H9 (cell line): ENCODE results near the gene CASP10. TPM values are rescaled to one million over a fixed set of nuclear protein-coding genes. Genes with fewer than 3 reads are reported as not detected.

Experiments used
- DNase-seq: peaks from one replicate; pipeline ENCODE4 v3.0.0-alpha.2; 2017
- H2AFZ ChIP-seq: one replicate; pipeline ENCODE4 v1.6.1; 2013; ENCODE audit warnings: mild to moderate bottlenecking, low read length, control low read depth, moderate library complexity
- H2AK5ac ChIP-seq: 2 replicates; pipeline ENCODE4 v1.6.1; 2013; ENCODE audit warnings: low read length, control low read depth, mixed read lengths; ENCODE audit not compliant: insufficient read length
- H2BK120ac ChIP-seq: one replicate; pipeline ENCODE4 v1.6.1; 2013; ENCODE audit warnings: low read depth, mild to moderate bottlenecking, low read length, control low read depth, inconsistent platforms; ENCODE audit not compliant: poor library complexity, severe bottlenecking
- H2BK12ac ChIP-seq: 2 replicates; pipeline ENCODE4 v1.6.1; 2013; ENCODE audit warnings: low read length, control low read depth, mixed read lengths, low read depth; ENCODE audit not compliant: insufficient read length
- H2BK15ac ChIP-seq: 2 replicates; pipeline ENCODE4 v1.6.1; 2013; ENCODE audit warnings: low read depth, low read length, control low read depth
- H2BK20ac ChIP-seq: one replicate; pipeline ENCODE4 v1.6.1; 2013; ENCODE audit warnings: low read depth, mild to moderate bottlenecking, low read length, control low read depth, inconsistent platforms; ENCODE audit not compliant: poor library complexity, severe bottlenecking
- H2BK5ac ChIP-seq: 2 replicates; pipeline ENCODE4 v1.6.1; 2013; ENCODE audit warnings: low read length, control low read depth, mixed read lengths; ENCODE audit not compliant: insufficient read length
- H3K14ac ChIP-seq: 2 replicates; pipeline ENCODE4 v1.6.1; 2013; ENCODE audit warnings: low read length, control low read depth; ENCODE audit not compliant: insufficient read depth
- H3K18ac ChIP-seq: 2 replicates; pipeline ENCODE4 v1.6.1; 2013; ENCODE audit warnings: low read depth, mild to moderate bottlenecking, mixed read lengths, low read length, control low read depth; ENCODE audit not compliant: insufficient read length
- H3K23ac ChIP-seq: 2 replicates; pipeline ENCODE4 v1.6.1; 2013; ENCODE audit warnings: low read length, control low read depth, mixed read lengths, low read depth; ENCODE audit not compliant: insufficient read length
- H3K23me2 ChIP-seq: 2 replicates; pipeline ENCODE4 v1.6.1; 2013; ENCODE audit warnings: low read depth, mild to moderate bottlenecking, mixed read lengths, low read length, control low read depth; ENCODE audit not compliant: insufficient read length, poor library complexity, severe bottlenecking
- H3K27ac ChIP-seq: 2 replicates; pipeline ENCODE4 v1.5.1; 2013; ENCODE audit warnings: low read length, control low read depth, mixed read lengths, low read depth; ENCODE audit not compliant: insufficient read length
- H3K27me3 ChIP-seq: 2 replicates; pipeline ENCODE4 v1.6.1; 2013; ENCODE audit warnings: low read length, control low read depth, inconsistent platforms; ENCODE audit not compliant: insufficient read depth
- H3K4ac ChIP-seq: 2 replicates; pipeline ENCODE4 v1.6.1; 2013; ENCODE audit warnings: low read depth, mild to moderate bottlenecking, control low read depth, inconsistent platforms, low read length, moderate library complexity
- H3K4me1 ChIP-seq: 2 replicates; pipeline ENCODE4 v1.6.1; 2013; ENCODE audit warnings: low read length, control low read depth, inconsistent platforms; ENCODE audit not compliant: insufficient read depth
- H3K4me2 ChIP-seq: 2 replicates; pipeline ENCODE4 v1.6.1; 2013; ENCODE audit warnings: low read length, control low read depth, mixed read lengths; ENCODE audit not compliant: insufficient read length, insufficient read depth
- H3K56ac ChIP-seq: 2 replicates; pipeline ENCODE4 v1.6.1; 2013; ENCODE audit warnings: low read depth, mild to moderate bottlenecking, mixed read lengths, low read length, control low read depth; ENCODE audit not compliant: insufficient read length
- H3K79me1 ChIP-seq: 2 replicates; pipeline ENCODE4 v1.6.1; 2013; ENCODE audit warnings: low read depth, mild to moderate bottlenecking, moderate library complexity, low read length, control low read depth, inconsistent platforms; ENCODE audit not compliant: insufficient read depth, poor library complexity, severe bottlenecking
- H3K79me2 ChIP-seq: 2 replicates; pipeline ENCODE4 v1.6.1; 2013; ENCODE audit warnings: low read length, control low read depth, inconsistent platforms; ENCODE audit not compliant: insufficient read depth
- H3K9ac ChIP-seq: 2 replicates; pipeline ENCODE4 v1.6.1; 2013; ENCODE audit warnings: low read length, control low read depth, mixed read lengths; ENCODE audit not compliant: insufficient read length; ENCODE audit errors: extremely low read depth
- H3K9me3 ChIP-seq: one replicate; pipeline ENCODE4 v1.6.1; 2013; ENCODE audit warnings: low read depth, low read length, inconsistent platforms; ENCODE audit not compliant: control insufficient read depth
- H3T11ph ChIP-seq: one replicate; pipeline ENCODE4 v1.6.1; 2013; ENCODE audit warnings: mild to moderate bottlenecking, low read length, control low read depth, inconsistent platforms
- H4K20me1 ChIP-seq: one replicate; pipeline ENCODE4 v1.6.1; 2013; ENCODE audit not compliant: control insufficient read depth, insufficient read length, insufficient read depth
- H4K5ac ChIP-seq: 2 replicates; pipeline ENCODE4 v1.6.1; 2013; ENCODE audit warnings: low read depth, mild to moderate bottlenecking, mixed read lengths, low read length, control low read depth; ENCODE audit not compliant: insufficient read length
- H4K8ac ChIP-seq: replicated peaks from 2 replicates; pipeline ENCODE4 v1.6.1; 2013; ENCODE audit warnings: low read length, control low read depth, mixed read lengths, low read depth; ENCODE audit not compliant: insufficient read length
- H4K91ac ChIP-seq: 2 replicates; pipeline ENCODE4 v1.6.1; 2013; ENCODE audit warnings: low read depth, mild to moderate bottlenecking, moderate library complexity, mixed read lengths, low read length, control low read depth; ENCODE audit not compliant: insufficient read length
- H3K27ac Mint-ChIP-seq, 3 experiments: 2 replicates in 2 of 3; 3 replicates in 1 of 3; pipeline ENCODE4 v1.8.0; 2020 to 2021; ENCODE audit warnings: mixed read lengths in 3 of 3, mild to moderate bottlenecking in 1 of 3, moderate library complexity in 1 of 3
- H3K27me3 Mint-ChIP-seq: 2 replicates; pipeline ENCODE4 v1.8.0; 2021; ENCODE audit warnings: low read depth, mild to moderate bottlenecking, moderate library complexity, mixed read lengths
- H3K36me3 Mint-ChIP-seq, 3 experiments: 2 replicates in 2 of 3; 3 replicates in 1 of 3; pipeline ENCODE4 v1.8.0; 2020 to 2021; ENCODE audit warnings: low read depth in 3 of 3, mixed read lengths in 3 of 3; ENCODE audit not compliant: insufficient read depth in 1 of 3
- H3K4me1 Mint-ChIP-seq, 2 experiments: 2 replicates each; pipeline ENCODE4 v1.8.0; 2020; ENCODE audit warnings: mixed read lengths in 2 of 2
- H3K4me3 Mint-ChIP-seq, 2 experiments: 2 replicates in 1 of 2; 3 replicates in 1 of 2; pipeline ENCODE4 v1.8.0; 2020 to 2021; ENCODE audit warnings: mild to moderate bottlenecking in 2 of 2, mixed read lengths in 2 of 2, moderate library complexity in 1 of 2
- H3K9me3 Mint-ChIP-seq, 2 experiments: 2 replicates in 1 of 2; 3 replicates in 1 of 2; pipeline ENCODE4 v1.8.0; 2020; ENCODE audit warnings: mild to moderate bottlenecking in 2 of 2, mixed read lengths in 2 of 2, moderate library complexity in 1 of 2
- CTCF ChIP-seq: fragments of 200-600 bp; sonication (generic); conservative IDR thresholded peaks from 3 replicates; pipeline ENCODE4 v1.8.0; 2021; ENCODE audit warnings: antibody characterized with exemption, mild to moderate bottlenecking
- WGBS: extraction: QIAGEN DNeasy Blood & Tissue Kit; methylation state at CpG from one replicate; pipeline ENCODE4 v1.1.7; 2013; ENCODE audit warnings: missing lambda C conversion rate, low lambda C conversion rate, mixed read lengths; ENCODE audit not compliant: insufficient read length; ENCODE audit errors: extremely low coverage; 5-methylcytosine and 5-hydroxymethylcytosine counted together
- total RNA-seq: library from RNA; stranded (reverse); gene quantifications from 2 replicates; pipeline ENCODE4 v1.2.1, GENCODE V29; 2021

The CASP10 gene
- total RNA-seq, 1 experiment from 2014 or later, result 2.7 TPM

- no peak for TF ChIP-seq CTCF
Measured at GRCh38 chr2:201144101-201145051, 38.6 kb upstream of the CASP10 start.

More at GRCh38 chr2:201144101-201145051, 38.6 kb upstream of the CASP10 start:
- Histone ChIP-seq H3K27ac (no peak overlapping the region), H2BK5ac (no peak overlapping the region), H3K4ac (no peak overlapping the region), H3T11ph (no peak overlapping the region), H3K14ac (no peak overlapping the region), H2BK120ac (no peak overlapping the region), H3K79me2 (no peaks in the 10 kb centered on the region), H2BK15ac (no peak overlapping the region), H2BK20ac (no peak overlapping the region), H4K91ac (no peak overlapping the region), H3K27me3 (no peaks in the 10 kb centered on the region), H2AK5ac (no peak overlapping the region), H4K20me1 (no peaks in the 10 kb centered on the region), H2AFZ (no peak overlapping the region), H3K23me2 (no peaks in the 10 kb centered on the region), H2BK12ac (no peak overlapping the region), H3K18ac (no peak overlapping the region), H3K4me2 (no peak overlapping the region), H3K4me1 (peaks cover 3% of the 10 kb centered on the region; the same call in 1 of the 2 replicates), H3K79me1 (no peaks in the 10 kb centered on the region), H3K9me3 (no peaks in the 10 kb centered on the region), H4K8ac (no peak overlapping the region), H3K56ac (no peak overlapping the region), H4K5ac (no peak overlapping the region), H3K9ac (no peak overlapping the region), H3K23ac (no peak overlapping the region)
- Mint-ChIP-seq H3K4me3 (no peak overlapping the region), H3K9me3 (no peaks in the 10 kb centered on the region), H3K27ac (no peak overlapping the region), H3K27me3 (no peaks in the 10 kb centered on the region), H3K4me1 (peaks cover 10 to 16% of the 10 kb centered on the region in 2 experiments), H3K36me3 (no peaks in the 10 kb centered on the region)
- DNase-seq, result no peak
- WGBS, result no CpG with 5 or more reads among the region's 5 CpGs
